ENCODE data around the gene ACTA1.

The ACTA1 gene

DNA sequence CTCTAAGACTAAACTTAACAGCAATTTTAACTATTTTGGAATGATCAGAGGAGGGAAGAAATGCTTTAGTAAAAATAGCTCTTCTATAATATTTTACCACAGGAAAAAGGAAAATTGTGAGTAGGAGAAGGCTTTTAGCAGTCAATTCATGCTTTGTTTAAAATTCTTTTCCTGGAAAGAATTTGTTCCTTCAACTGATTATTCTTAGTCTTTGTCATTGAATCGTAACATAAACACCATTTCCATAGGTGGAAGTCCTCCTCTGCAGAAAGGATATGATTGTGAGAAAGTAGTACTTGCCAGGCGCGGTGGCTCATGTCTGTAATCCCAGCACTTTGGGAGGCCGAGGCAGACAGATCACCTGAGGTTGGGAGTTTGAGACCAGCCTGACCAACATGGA, 11.9 kb upstream of the ACTA1 start:
- Histone ChIP-seq H3K4me3 (ENCODE audit: low read depth in 1 of 5, low read length in 5 of 5) (no peak overlapping the region), H3K9me3 (ENCODE audit: control insufficient read depth in 5 of 5, low read length in 5 of 5) (no peaks in the 10 kb centered on the region), H3K36me3 (ENCODE audit: control insufficient read depth in 5 of 5, insufficient read depth in 5 of 5, low read length in 5 of 5) (peaks cover 24 to 64% (median 44%) of the 10 kb centered on the region in 5 donors), H3K27me3 (ENCODE audit: control insufficient read depth in 5 of 5, insufficient read depth in 4 of 5, low read length in 5 of 5) (no peaks in the 10 kb centered on the region), H3K4me1 (ENCODE audit: control insufficient read depth in 5 of 5, insufficient read depth in 5 of 5, low read length in 5 of 5) (no peaks in the 10 kb centered on the region), H3K9ac (ENCODE audit: low read length in 5 of 5) (no peak overlapping the region), H3K27ac (ENCODE audit: low read depth, low read length) (no peak overlapping the region)

- Histone ChIP-seq H3K27me3 (ENCODE audit: control insufficient read depth in 5 of 5, insufficient read depth in 4 of 5, low read length in 5 of 5) (peaks cover 0 to 4% (median 0%) of the 10 kb centered on the region in 5 donors), H3K4me1 (ENCODE audit: control insufficient read depth in 5 of 5, insufficient read depth in 5 of 5, low read length in 5 of 5) (peaks cover 0 to 3% (median 0%) of the 10 kb centered on the region in 5 donors), H3K36me3 (ENCODE audit: control insufficient read depth in 5 of 5, insufficient read depth in 5 of 5, low read length in 5 of 5) (peaks cover 21 to 49% (median 34%) of the 10 kb centered on the region in 5 donors), H3K9ac (ENCODE audit: low read length in 5 of 5) (no peak overlapping the region), H3K4me3 (ENCODE audit: low read depth in 1 of 5, low read length in 5 of 5) (no peak overlapping the region), H3K9me3 (ENCODE audit: control insufficient read depth in 5 of 5, low read length in 5 of 5) (no peaks in the 10 kb centered on the region), H3K27ac (ENCODE audit: low read depth, low read length) (peak overlapping the region; percentile 23)
These were observed 7.1 kb upstream of the ACTA1 start for GRCh38 chr1:229440851-229441537.

DNA sequence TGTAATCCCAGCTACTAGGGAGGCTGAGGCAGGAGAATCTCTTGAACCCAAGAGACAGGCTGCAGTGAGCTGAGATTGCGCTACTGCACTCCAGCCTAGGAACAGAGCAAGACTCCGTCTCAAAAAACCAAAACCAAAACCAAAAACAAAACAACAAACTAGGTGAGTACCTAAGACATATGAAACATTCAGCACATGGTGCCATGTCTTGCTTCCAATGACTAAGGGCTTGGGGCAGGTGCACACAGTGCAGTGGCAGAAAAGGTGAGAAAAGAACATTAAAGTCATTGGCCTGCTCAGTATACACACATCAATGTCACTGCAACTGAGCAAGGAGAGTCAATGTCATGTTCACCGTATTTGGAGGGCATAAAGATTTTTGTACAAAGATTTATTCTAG, 4.1 kb upstream of the ACTA1 start:
- H3K27ac ChIP-seq (ENCODE audit: low read depth, low read length), result no peak overlapping the region
- H3K4me3 ChIP-seq (ENCODE audit: low read depth in 1 of 5, low read length in 5 of 5), result no peak overlapping the region
- H3K9ac ChIP-seq (ENCODE audit: low read length in 5 of 5), result no peak overlapping the region
- no peaks in the 10 kb centered on the region for H3K9me3 ChIP-seq (ENCODE audit: control insufficient read depth in 5 of 5, low read length in 5 of 5)
- peaks cover 11 to 26% (median 20%) of the 10 kb centered on the region in 5 donors for H3K36me3 ChIP-seq (ENCODE audit: control insufficient read depth in 5 of 5, insufficient read depth in 5 of 5, low read length in 5 of 5)
- H3K4me1 ChIP-seq (ENCODE audit: control insufficient read depth in 5 of 5, insufficient read depth in 5 of 5, low read length in 5 of 5), result peaks cover 0 to 10% (median 4%) of the 10 kb centered on the region in 5 donors
- H3K27me3 ChIP-seq (ENCODE audit: control insufficient read depth in 5 of 5, insufficient read depth in 4 of 5, low read length in 5 of 5), result peaks cover 23 to 33% (median 25%) of the 10 kb centered on the region in 5 donors

- peaks cover 29 to 39% (median 31%) of the 10 kb centered on the region in 5 donors for H3K27me3 ChIP-seq (ENCODE audit: control insufficient read depth in 5 of 5, insufficient read depth in 4 of 5, low read length in 5 of 5)
- no peak overlapping the region for H3K4me3 ChIP-seq (ENCODE audit: low read depth in 1 of 5, low read length in 5 of 5)
- peaks cover 11 to 24% (median 20%) of the 10 kb centered on the region in 5 donors for H3K36me3 ChIP-seq (ENCODE audit: control insufficient read depth in 5 of 5, insufficient read depth in 5 of 5, low read length in 5 of 5)
- peaks cover 0 to 10% (median 4%) of the 10 kb centered on the region in 5 donors for H3K4me1 ChIP-seq (ENCODE audit: control insufficient read depth in 5 of 5, insufficient read depth in 5 of 5, low read length in 5 of 5)
- no peak overlapping the region for H3K27ac ChIP-seq (ENCODE audit: low read depth, low read length)
- H3K9ac ChIP-seq (ENCODE audit: low read length in 5 of 5), result no peak overlapping the region
- H3K9me3 ChIP-seq (ENCODE audit: control insufficient read depth in 5 of 5, low read length in 5 of 5), result no peaks in the 10 kb centered on the region
These were observed 3.5 kb upstream of the ACTA1 start for GRCh38 chr1:229437443-229437842.

- Histone ChIP-seq H3K27ac (ENCODE audit: low read depth, low read length) (no peak overlapping the region), H3K4me1 (ENCODE audit: control insufficient read depth in 5 of 5, insufficient read depth in 5 of 5, low read length in 5 of 5) (peaks cover 0 to 19% (median 13%) of the 10 kb centered on the region in 5 donors), H3K4me3 (ENCODE audit: low read depth in 1 of 5, low read length in 5 of 5) (no peak overlapping the region), H3K27me3 (ENCODE audit: control insufficient read depth in 5 of 5, insufficient read depth in 4 of 5, low read length in 5 of 5) (peaks cover 35 to 50% (median 42%) of the 10 kb centered on the region in 5 donors), H3K9ac (ENCODE audit: low read length in 5 of 5) (no peak overlapping the region), H3K9me3 (ENCODE audit: control insufficient read depth in 5 of 5, low read length in 5 of 5) (no peaks in the 10 kb centered on the region), H3K36me3 (ENCODE audit: control insufficient read depth in 5 of 5, insufficient read depth in 5 of 5, low read length in 5 of 5) (peaks cover under 1 to 14% (median 13%) of the 10 kb centered on the region in 5 donors)
These were observed 2.3 kb upstream of the ACTA1 start for GRCh38 chr1:229436201-229436600.

- peaks cover 0 to under 1% (median under 1%) of the 10 kb centered on the region in 5 donors for H3K36me3 ChIP-seq (ENCODE audit: control insufficient read depth in 5 of 5, insufficient read depth in 5 of 5, low read length in 5 of 5)
- H3K9ac ChIP-seq (ENCODE audit: low read length in 5 of 5), result no peak overlapping the region
- peaks cover 47 to 66% (median 53%) of the 10 kb centered on the region in 5 donors for H3K27me3 ChIP-seq (ENCODE audit: control insufficient read depth in 5 of 5, insufficient read depth in 4 of 5, low read length in 5 of 5)
- no peak overlapping the region for H3K27ac ChIP-seq (ENCODE audit: low read depth, low read length)
- no peaks in the 10 kb centered on the region for H3K9me3 ChIP-seq (ENCODE audit: control insufficient read depth in 5 of 5, low read length in 5 of 5)
- H3K4me1 ChIP-seq (ENCODE audit: control insufficient read depth in 5 of 5, insufficient read depth in 5 of 5, low read length in 5 of 5), result peaks cover 4 to 25% (median 19%) of the 10 kb centered on the region in 5 donors
- H3K4me3 ChIP-seq (ENCODE audit: low read depth in 1 of 5, low read length in 5 of 5), result no peak overlapping the region
These were observed 752 bp upstream of the ACTA1 start for GRCh38 chr1:229434641-229435051.

DNA sequence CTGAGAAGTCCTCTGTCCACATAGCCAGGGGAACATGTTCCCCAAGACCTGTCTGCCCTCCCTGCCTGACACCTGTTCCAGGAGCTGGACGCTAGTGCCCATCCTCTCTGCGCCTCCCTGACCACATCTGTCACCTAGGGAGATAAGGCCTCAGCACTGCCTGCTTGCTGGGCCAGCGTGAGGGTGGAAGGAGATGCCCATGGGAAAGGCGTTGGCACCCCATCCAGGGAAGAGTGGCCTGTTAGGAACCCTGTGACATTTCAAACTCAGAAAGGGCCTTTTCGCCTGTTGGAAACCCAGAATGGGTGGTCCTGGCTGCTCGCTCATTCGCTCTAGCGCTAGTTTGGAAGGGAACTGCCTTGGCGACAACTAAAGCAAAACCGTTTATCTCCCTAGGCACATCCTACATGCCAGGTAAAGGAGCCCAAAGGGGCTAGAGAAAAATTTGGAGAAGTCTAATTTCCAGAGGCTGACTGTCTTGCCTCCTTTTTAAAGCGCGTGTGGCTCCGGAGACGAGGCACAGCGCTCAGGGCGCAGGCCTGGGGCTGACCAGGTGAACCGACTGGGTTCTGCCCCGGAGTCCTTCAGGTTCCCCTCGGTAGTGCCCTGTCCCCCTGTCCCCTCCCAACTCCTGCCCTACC, 410 bp downstream of the ACTA1 start:
- no peak overlapping the region for H3K9ac ChIP-seq (ENCODE audit: low read length in 5 of 5)
- peaks cover 4 to 25% (median 19%) of the 10 kb centered on the region in 5 donors for H3K4me1 ChIP-seq (ENCODE audit: control insufficient read depth in 5 of 5, insufficient read depth in 5 of 5, low read length in 5 of 5)
- peaks cover 47 to 75% (median 53%) of the 10 kb centered on the region in 5 donors for H3K27me3 ChIP-seq (ENCODE audit: control insufficient read depth in 5 of 5, insufficient read depth in 4 of 5, low read length in 5 of 5)
- no peaks in the 10 kb centered on the region for H3K9me3 ChIP-seq (ENCODE audit: control insufficient read depth in 5 of 5, low read length in 5 of 5)
- no peaks in the 10 kb centered on the region for H3K36me3 ChIP-seq (ENCODE audit: control insufficient read depth in 5 of 5, insufficient read depth in 5 of 5, low read length in 5 of 5)
- no peak overlapping the region for H3K4me3 ChIP-seq (ENCODE audit: low read depth in 1 of 5, low read length in 5 of 5)
- no peak overlapping the region for H3K27ac ChIP-seq (ENCODE audit: low read depth, low read length)

GRCh38 chr1:229432905-229433304, 989 bp downstream of the ACTA1 start:
- Histone ChIP-seq H3K27ac (ENCODE audit: low read depth, low read length) (no peak overlapping the region), H3K9me3 (ENCODE audit: control insufficient read depth in 5 of 5, low read length in 5 of 5) (no peaks in the 10 kb centered on the region), H3K27me3 (ENCODE audit: control insufficient read depth in 5 of 5, insufficient read depth in 4 of 5, low read length in 5 of 5) (peaks cover 52 to 76% (median 57%) of the 10 kb centered on the region in 5 donors), H3K36me3 (ENCODE audit: control insufficient read depth in 5 of 5, insufficient read depth in 5 of 5, low read length in 5 of 5) (no peaks in the 10 kb centered on the region), H3K4me1 (ENCODE audit: control insufficient read depth in 5 of 5, insufficient read depth in 5 of 5, low read length in 5 of 5) (peaks cover 4 to 25% (median 19%) of the 10 kb centered on the region in 5 donors), H3K4me3 (ENCODE audit: low read depth in 1 of 5, low read length in 5 of 5) (no peak overlapping the region), H3K9ac (ENCODE audit: low read length in 5 of 5) (no peak overlapping the region)

DNA sequence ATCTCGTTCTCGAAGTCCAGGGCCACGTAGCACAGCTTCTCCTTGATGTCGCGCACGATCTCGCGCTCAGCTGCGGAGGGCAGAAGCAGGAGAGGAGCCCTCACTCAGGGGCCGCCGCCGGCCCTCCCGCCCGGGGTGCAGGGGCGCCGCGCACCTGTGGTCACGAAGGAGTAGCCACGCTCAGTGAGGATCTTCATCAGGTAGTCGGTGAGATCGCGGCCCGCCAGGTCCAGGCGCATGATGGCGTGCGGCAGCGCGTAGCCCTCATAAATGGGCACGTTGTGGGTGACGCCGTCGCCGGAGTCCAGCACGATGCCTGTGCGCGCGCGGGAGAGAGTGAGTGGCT, 1.8 kb downstream of the ACTA1 start:
- Histone ChIP-seq H3K9me3 (ENCODE audit: control insufficient read depth in 5 of 5, low read length in 5 of 5) (no peaks in the 10 kb centered on the region), H3K36me3 (ENCODE audit: control insufficient read depth in 5 of 5, insufficient read depth in 5 of 5, low read length in 5 of 5) (no peaks in the 10 kb centered on the region), H3K27ac (ENCODE audit: low read depth, low read length) (no peak overlapping the region), H3K27me3 (ENCODE audit: control insufficient read depth in 5 of 5, insufficient read depth in 4 of 5, low read length in 5 of 5) (peaks cover 53 to 84% (median 57%) of the 10 kb centered on the region in 5 donors), H3K9ac (ENCODE audit: low read length in 5 of 5) (no peak overlapping the region), H3K4me1 (ENCODE audit: control insufficient read depth in 5 of 5, insufficient read depth in 5 of 5, low read length in 5 of 5) (peaks cover 4 to 25% (median 19%) of the 10 kb centered on the region in 5 donors), H3K4me3 (ENCODE audit: low read depth in 1 of 5, low read length in 5 of 5) (peak overlapping the region in 1 of 5 donors; percentile 31)

All from subcutaneous abdominal adipose tissue (tissue), 5 donors.